ENCODE results near the gene DLGAP1. TPM values are rescaled to one million over a fixed set of nuclear protein-coding genes. Genes with fewer than 3 reads are reported as not detected.

Gene DLGAP1
- total RNA-seq, 6 experiments from 2014 or later, result 0.09 to 0.31 (median 0.18) TPM; not detected in 2

DNA sequence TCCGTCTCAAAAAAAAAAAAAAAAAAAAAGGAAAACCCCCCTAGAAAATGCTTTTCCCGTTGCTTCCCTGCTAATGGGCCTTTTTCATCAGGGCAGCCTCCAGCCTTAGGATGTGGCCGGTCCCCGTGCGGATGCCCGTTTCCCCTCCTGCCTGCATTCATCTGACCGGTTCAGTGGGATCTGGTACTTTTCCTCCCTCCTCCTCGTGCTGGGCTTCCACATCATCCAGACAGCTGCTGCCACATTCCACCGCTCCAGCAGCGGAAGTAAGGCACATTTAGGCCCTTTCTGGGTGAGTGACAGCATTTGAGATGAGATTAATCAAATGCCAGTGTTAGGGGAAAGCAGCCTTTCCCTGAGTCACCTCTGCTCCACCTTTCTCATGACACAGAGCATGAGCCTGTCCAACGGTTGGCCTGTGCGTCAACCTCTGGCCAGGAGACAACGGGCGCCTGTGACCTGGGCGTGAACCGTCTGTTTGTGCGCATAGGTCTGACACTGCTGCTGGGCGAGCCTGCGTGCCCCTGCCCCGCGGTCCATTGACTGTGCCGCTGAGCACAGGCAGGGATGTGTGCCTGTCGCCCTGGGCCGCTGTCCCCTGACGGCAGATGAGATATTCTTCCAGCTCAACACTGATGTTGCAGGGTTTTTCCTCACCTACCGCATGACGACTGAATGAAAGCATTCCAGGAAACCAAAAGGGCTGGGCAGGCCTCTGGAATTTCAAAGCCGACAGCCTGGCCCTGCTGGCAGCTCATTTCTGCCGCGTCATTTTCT is 831.1 kb downstream of the DLGAP1 start:
- Histone ChIP-seq H3K36me3 (no peaks in the 10 kb centered on the region), H3K9me3 (no peaks in the 10 kb centered on the region), H3K4me1 (peaks cover 0 to 37% (median 9%) of the 10 kb centered on the region in 4 donors), H3K27me3 (no peaks in the 10 kb centered on the region), H3K4me3 (peak overlapping the region in 1 of 3 donors; percentile 36), H3K27ac (peak overlapping the region; percentile 86 to 92 (median 87))
- WGBS (ENCODE audit: insufficient coverage, low coverage, low lambda C conversion rate, missing lambda C conversion rate), result 17% methylated on average over 12 of the region's 30 CpGs
- DNase-seq, result peak; percentile 90 to 96 (median 95)
- TF ChIP-seq, protein P1, sequence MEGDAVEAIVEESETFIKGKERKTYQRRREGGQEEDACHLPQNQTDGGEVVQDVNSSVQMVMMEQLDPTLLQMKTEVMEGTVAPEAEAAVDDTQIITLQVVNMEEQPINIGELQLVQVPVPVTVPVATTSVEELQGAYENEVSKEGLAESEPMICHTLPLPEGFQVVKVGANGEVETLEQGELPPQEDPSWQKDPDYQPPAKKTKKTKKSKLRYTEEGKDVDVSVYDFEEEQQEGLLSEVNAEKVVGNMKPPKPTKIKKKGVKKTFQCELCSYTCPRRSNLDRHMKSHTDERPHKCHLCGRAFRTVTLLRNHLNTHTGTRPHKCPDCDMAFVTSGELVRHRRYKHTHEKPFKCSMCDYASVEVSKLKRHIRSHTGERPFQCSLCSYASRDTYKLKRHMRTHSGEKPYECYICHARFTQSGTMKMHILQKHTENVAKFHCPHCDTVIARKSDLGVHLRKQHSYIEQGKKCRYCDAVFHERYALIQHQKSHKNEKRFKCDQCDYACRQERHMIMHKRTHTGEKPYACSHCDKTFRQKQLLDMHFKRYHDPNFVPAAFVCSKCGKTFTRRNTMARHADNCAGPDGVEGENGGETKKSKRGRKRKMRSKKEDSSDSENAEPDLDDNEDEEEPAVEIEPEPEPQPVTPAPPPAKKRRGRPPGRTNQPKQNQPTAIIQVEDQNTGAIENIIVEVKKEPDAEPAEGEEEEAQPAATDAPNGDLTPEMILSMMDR (IDR thresholded peaks at IDR 0.05), result no peak
- peak; percentile 86 for TF ChIP-seq POLR2A (IDR thresholded peaks at IDR 0.05)
- ATAC-seq, result peak; percentile 85 to 99 (median 96)
- intact Hi-C loops (cut with DNase I), result no loop called here

DNA sequence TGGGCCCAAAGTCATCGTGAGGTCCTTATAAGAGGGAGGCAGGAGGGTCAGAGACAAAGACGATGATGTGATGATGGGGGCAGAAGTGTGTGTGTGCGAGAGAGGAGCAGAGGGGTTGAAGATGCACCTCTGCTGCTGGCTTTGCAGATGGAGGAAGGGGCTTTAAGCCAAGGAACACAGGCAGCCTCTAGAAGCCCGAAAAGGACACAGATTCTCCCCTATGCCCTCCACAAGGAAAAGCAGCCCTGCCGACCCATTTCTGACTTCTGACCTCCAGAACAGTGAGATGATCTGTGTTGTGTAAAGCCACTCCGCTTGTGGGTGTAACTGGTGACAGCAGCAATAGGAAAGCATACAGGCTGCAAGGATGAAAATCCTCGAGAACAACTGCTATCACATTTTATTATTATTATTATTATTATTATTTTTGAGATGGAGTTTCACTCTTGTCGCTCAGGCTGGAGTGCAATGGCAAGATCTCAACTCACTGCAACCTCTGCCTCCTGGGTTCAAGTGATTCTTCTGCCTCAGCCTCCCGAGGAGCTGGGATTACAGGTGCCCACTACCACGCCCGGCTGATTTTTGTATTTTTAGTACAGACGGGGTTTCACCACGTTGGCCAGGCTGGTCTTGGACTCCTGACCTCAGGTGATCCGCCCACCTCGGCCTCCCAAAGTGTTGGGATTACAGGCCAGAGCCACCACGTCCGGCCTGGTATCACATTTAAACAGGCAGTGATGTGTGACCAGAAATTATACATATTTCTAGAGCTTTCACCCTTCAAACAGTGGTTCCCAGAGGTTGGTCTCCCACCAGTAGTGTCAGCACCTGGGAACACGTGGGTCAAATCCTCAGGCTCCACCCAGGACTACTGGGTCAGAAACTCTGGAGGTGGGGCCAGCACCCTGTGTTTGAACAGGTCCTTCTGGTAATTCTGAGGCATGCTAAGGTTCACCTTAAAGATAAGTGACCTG is 834.7 kb downstream of the DLGAP1 start:
- Histone ChIP-seq H3K36me3 (no peaks in the 10 kb centered on the region), H3K27me3 (no peaks in the 10 kb centered on the region), H3K27ac (no peak overlapping the region), H3K9me3 (no peaks in the 10 kb centered on the region), H3K4me3 (no peak overlapping the region), H3K4me1 (peaks cover 0 to 34% (median 9%) of the 10 kb centered on the region in 4 donors)
- TF ChIP-seq, protein P1 (IDR thresholded peaks at IDR 0.05), result no peak
- TF ChIP-seq POLR2A (IDR thresholded peaks at IDR 0.05), result no peak
- ATAC-seq, result no peak
- intact Hi-C loops (cut with DNase I), result no loop called here
- WGBS (ENCODE audit: insufficient coverage, low coverage, low lambda C conversion rate, missing lambda C conversion rate), result 77% methylated on average over 14 of the region's 18 CpGs
- DNase-seq, result peak in 1 of 3 donors; percentile 36

DNA sequence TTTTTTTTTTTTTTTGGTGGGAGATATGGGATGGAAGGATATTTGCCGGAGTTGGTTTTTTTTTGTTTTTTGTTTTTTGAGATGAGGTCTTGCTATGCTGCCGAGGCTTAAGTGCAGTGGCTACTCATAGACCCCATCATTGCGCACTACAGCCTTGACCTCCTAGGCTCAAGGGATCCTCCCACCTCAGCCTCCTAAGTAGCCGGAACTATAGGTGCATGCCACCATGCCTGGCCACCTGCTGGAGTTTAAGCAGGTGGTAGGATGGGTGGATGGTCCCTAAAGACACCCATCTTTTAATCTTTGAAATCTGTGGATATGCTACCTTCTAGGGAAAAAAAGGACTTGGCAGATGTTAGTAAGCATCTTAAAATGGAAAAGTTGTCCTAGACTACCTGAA is 835.4 kb downstream of the DLGAP1 start:
- no peaks in the 10 kb centered on the region for H3K9me3 ChIP-seq
- no peaks in the 10 kb centered on the region for H3K27me3 ChIP-seq
- H3K27ac ChIP-seq, result no peak overlapping the region
- H3K36me3 ChIP-seq, result no peaks in the 10 kb centered on the region
- intact Hi-C loops (cut with DNase I), result no loop called here
- no peak for TF ChIP-seq POLR2A (IDR thresholded peaks at IDR 0.05)
- TF ChIP-seq, protein P1 (IDR thresholded peaks at IDR 0.05), result no peak
- 97% methylated on average over 3 of the region's 4 CpGs for WGBS (ENCODE audit: insufficient coverage, low coverage, low lambda C conversion rate, missing lambda C conversion rate)
- peaks cover 0 to 27% (median 6%) of the 10 kb centered on the region in 4 donors for H3K4me1 ChIP-seq
- H3K4me3 ChIP-seq, result no peak overlapping the region
- ATAC-seq (no peak), DNase-seq (peak in 1 of 3 donors; percentile 25)

DNA sequence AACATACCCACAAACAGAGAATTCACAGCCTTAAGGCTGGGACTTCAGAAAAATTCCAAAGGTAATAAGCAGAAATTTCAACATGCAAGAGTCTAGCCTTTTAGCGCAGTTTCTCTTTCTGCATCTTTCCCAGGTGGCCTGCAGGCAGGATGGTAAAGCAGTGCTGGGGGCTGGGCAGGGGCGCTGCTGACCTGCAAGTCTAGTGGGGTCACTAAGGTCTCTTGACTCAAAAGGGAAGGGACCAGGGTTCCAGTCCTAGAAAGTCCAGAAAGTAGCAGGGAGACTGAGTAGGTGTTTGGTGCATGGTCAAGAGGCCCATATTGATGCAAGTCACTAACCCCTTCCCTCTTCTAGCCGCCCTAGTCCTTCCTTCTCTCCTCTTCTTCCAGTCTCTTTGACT is 835.9 kb downstream of the DLGAP1 start:
- TF ChIP-seq POLR2A (IDR thresholded peaks at IDR 0.05), result no peak
- TF ChIP-seq, protein P1 (IDR thresholded peaks at IDR 0.05), result no peak
- H3K9me3 ChIP-seq, result no peaks in the 10 kb centered on the region
- intact Hi-C loops (cut with DNase I), result no loop called here
- no peak overlapping the region for H3K4me3 ChIP-seq
- WGBS (ENCODE audit: insufficient coverage, low coverage, low lambda C conversion rate, missing lambda C conversion rate), result 78% methylated on average over 2 of the region's 3 CpGs
- H3K4me1 ChIP-seq, result peaks cover 0 to 22% (median 3%) of the 10 kb centered on the region in 4 donors
- no peak overlapping the region for H3K27ac ChIP-seq
- no peaks in the 10 kb centered on the region for H3K36me3 ChIP-seq
- DNase-seq (peak in 1 of 3 donors; percentile 27), ATAC-seq (no peak)
- H3K27me3 ChIP-seq, result no peaks in the 10 kb centered on the region

Measured in right lobe of liver (tissue), 6 donors.